Breast epithelium (tissue), 3 donors: Measurements from ENCODE around the gene FEV.

ENCODE experiments used
- POLR2A ChIP-seq: fragments of 450-650 bp; IDR thresholded peaks from one replicate; pipeline ENCODE4 v1.6.1; 2016; ENCODE audit warnings: antibody characterized with exemption, mild to moderate bottlenecking, moderate library complexity
- POLR2AphosphoS5 ChIP-seq, 3 donors: sonication (generic); formaldehyde crosslinking; IDR thresholded peaks; one replicate each; pipeline ENCODE4 v1.6.1; 2017; ENCODE audit warnings: antibody characterized with exemption in 3 of 3
- TF ChIP-seq, protein P1 (sequence below), 3 donors: fragments of 450-650 bp; IDR thresholded peaks; one replicate each; pipeline ENCODE4 v1.5.1; 2016 to 2017; ENCODE audit warnings: antibody characterized with exemption in 3 of 3, mild to moderate bottlenecking in 3 of 3, moderate library complexity in 3 of 3

- TF ChIP-seq, protein P1, sequence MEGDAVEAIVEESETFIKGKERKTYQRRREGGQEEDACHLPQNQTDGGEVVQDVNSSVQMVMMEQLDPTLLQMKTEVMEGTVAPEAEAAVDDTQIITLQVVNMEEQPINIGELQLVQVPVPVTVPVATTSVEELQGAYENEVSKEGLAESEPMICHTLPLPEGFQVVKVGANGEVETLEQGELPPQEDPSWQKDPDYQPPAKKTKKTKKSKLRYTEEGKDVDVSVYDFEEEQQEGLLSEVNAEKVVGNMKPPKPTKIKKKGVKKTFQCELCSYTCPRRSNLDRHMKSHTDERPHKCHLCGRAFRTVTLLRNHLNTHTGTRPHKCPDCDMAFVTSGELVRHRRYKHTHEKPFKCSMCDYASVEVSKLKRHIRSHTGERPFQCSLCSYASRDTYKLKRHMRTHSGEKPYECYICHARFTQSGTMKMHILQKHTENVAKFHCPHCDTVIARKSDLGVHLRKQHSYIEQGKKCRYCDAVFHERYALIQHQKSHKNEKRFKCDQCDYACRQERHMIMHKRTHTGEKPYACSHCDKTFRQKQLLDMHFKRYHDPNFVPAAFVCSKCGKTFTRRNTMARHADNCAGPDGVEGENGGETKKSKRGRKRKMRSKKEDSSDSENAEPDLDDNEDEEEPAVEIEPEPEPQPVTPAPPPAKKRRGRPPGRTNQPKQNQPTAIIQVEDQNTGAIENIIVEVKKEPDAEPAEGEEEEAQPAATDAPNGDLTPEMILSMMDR (IDR thresholded peaks at IDR 0.05) = no peak
- no peak for TF ChIP-seq POLR2A
- TF ChIP-seq POLR2AphosphoS5 (IDR thresholded peaks at IDR 0.05) = no peak
Measured at GRCh38 chr2:219003267-219003634, 18.3 kb upstream of the FEV start.
